Vagina (tissue), 2 donors: ENCODE measurements around the gene TMEM62. TPM values are rescaled to one million over a fixed set of nuclear protein-coding genes. Genes with fewer than 3 reads are reported as not detected.

ENCODE experiments used
- DNase-seq, 2 donors: peaks; one replicate each; pipeline ENCODE4 v3.0.0-alpha.2; 2017; ENCODE audit errors: extremely low spot score in 2 of 2
- H3K27ac ChIP-seq: fragments of 200-600 bp; sonication (generic); one replicate; pipeline ENCODE4 v1.5.1; 2019
- H3K27me3 ChIP-seq: fragments of 200-600 bp; sonication (generic); one replicate; pipeline ENCODE4 v1.5.1; 2019
- H3K36me3 ChIP-seq, 2 donors: fragments of 200-600 bp; sonication (generic); one replicate each; pipeline ENCODE4 v1.5.1; 2017 to 2019
- H3K4me1 ChIP-seq: fragments of 200-600 bp; sonication (generic); one replicate; pipeline ENCODE4 v1.5.1; 2019
- H3K4me3 ChIP-seq, 2 donors: fragments of 200-600 bp; sonication (generic); 1 replicate in 1 of 2; 2 replicates in 1 of 2; pipeline ENCODE4 v1.5.1; 2016 to 2019
- H3K9me3 ChIP-seq: fragments of 200-600 bp; sonication (generic); one replicate; pipeline ENCODE4 v1.5.1; 2019
- CTCF ChIP-seq, 3 experiments: fragments of 450-650 bp in 2 of 3; fragments of 200-600 bp in 1 of 3; sonication (generic) in 1 of 3; IDR thresholded peaks; one replicate each; pipeline ENCODE4 v1.5.1; 2017 to 2019; ENCODE audit warnings: antibody characterized with exemption in 3 of 3, mild to moderate bottlenecking in 2 of 3, moderate library complexity in 2 of 3
- POLR2A ChIP-seq, 2 donors: fragments of 450-650 bp; IDR thresholded peaks; one replicate each; pipeline ENCODE4 v1.6.1; 2017; ENCODE audit warnings: antibody characterized with exemption in 2 of 2, mild to moderate bottlenecking in 2 of 2, moderate library complexity in 2 of 2
- POLR2AphosphoS5 ChIP-seq, 2 donors: sonication (generic); formaldehyde crosslinking; IDR thresholded peaks; one replicate each; pipeline ENCODE4 v1.9.0; 2017; ENCODE audit warnings: antibody characterized with exemption in 2 of 2, mild to moderate bottlenecking in 2 of 2, low read depth in 1 of 2; ENCODE audit not compliant: insufficient read depth in 1 of 2
- intact Hi-C: fragments of 100-400 bp; cut with DNase I; formaldehyde crosslinking; loops from one replicate; pipeline ENCODE4 v1.15.1; 2023
- total RNA-seq: library from RNA; depleted of rRNA; stranded (reverse); fragments of >200 nt; gene quantifications from one replicate; pipeline ENCODE4 v1.2.3, GENCODE V29; 2016

TMEM62 gene
- total RNA-seq, 1 donor from 2014 or later, result 86.9 TPM

GRCh38 chr15:43187544-43188155 is 54.3 kb downstream of the TMEM62 start:
- intact Hi-C loops, result no loop called here
- no peak overlapping the region for H3K27ac ChIP-seq
- DNase-seq, result no peak
- no peaks in the 10 kb centered on the region for H3K27me3 ChIP-seq
- TF ChIP-seq POLR2A (IDR thresholded peaks at IDR 0.05) (no peak), CTCF (IDR thresholded peaks at IDR 0.05) (peak in 1 of 3 experiments; percentile 25), POLR2AphosphoS5 (IDR thresholded peaks at IDR 0.05; ENCODE audit: insufficient read depth in 1 of 2, low read depth in 1 of 2) (no peak)
- H3K36me3 ChIP-seq, result peaks cover 0 to 42% of the 10 kb centered on the region in 2 donors
- peaks cover 17% of the 10 kb centered on the region for H3K4me1 ChIP-seq
- H3K9me3 ChIP-seq, result no peaks in the 10 kb centered on the region
- H3K4me3 ChIP-seq, result no peak overlapping the region

GRCh38 chr15:43189296-43189695 is 55.9 kb downstream of the TMEM62 start:
- H3K27me3 ChIP-seq, result no peaks in the 10 kb centered on the region
- H3K36me3 ChIP-seq, result peaks cover 2 to 54% of the 10 kb centered on the region in 2 donors
- peaks cover 17% of the 10 kb centered on the region for H3K4me1 ChIP-seq
- H3K27ac ChIP-seq, result no peak overlapping the region
- DNase-seq, result no peak
- intact Hi-C loops, result no loop called here
- H3K9me3 ChIP-seq, result no peaks in the 10 kb centered on the region
- TF ChIP-seq POLR2A (IDR thresholded peaks at IDR 0.05) (no peak), POLR2AphosphoS5 (IDR thresholded peaks at IDR 0.05; ENCODE audit: insufficient read depth in 1 of 2, low read depth in 1 of 2) (no peak), CTCF (IDR thresholded peaks at IDR 0.05) (no peak)
- H3K4me3 ChIP-seq, result no peak overlapping the region

GRCh38 chr15:43190178-43190577 is 56.8 kb downstream of the TMEM62 start:
- no peak for DNase-seq
- Histone ChIP-seq H3K4me1 (peaks cover 17% of the 10 kb centered on the region), H3K27ac (no peak overlapping the region), H3K4me3 (no peak overlapping the region), H3K27me3 (no peaks in the 10 kb centered on the region), H3K9me3 (no peaks in the 10 kb centered on the region), H3K36me3 (peaks cover 5 to 62% of the 10 kb centered on the region in 2 donors)
- intact Hi-C loops, result no loop called here
- TF ChIP-seq POLR2A (IDR thresholded peaks at IDR 0.05) (no peak), CTCF (IDR thresholded peaks at IDR 0.05) (no peak), POLR2AphosphoS5 (IDR thresholded peaks at IDR 0.05; ENCODE audit: insufficient read depth in 1 of 2, low read depth in 1 of 2) (no peak)

- H3K4me3 ChIP-seq, result no peak overlapping the region
- no peak for DNase-seq
- no peaks in the 10 kb centered on the region for H3K9me3 ChIP-seq
- H3K27ac ChIP-seq, result no peak overlapping the region
- no peaks in the 10 kb centered on the region for H3K4me1 ChIP-seq
- peaks cover 5 to 75% of the 10 kb centered on the region in 2 donors for H3K36me3 ChIP-seq
- intact Hi-C loops, result no loop called here
- H3K27me3 ChIP-seq, result no peaks in the 10 kb centered on the region
- no peak for TF ChIP-seq CTCF (IDR thresholded peaks at IDR 0.05)
- no peak for TF ChIP-seq POLR2AphosphoS5 (IDR thresholded peaks at IDR 0.05; ENCODE audit: insufficient read depth in 1 of 2, low read depth in 1 of 2)
- no peak for TF ChIP-seq POLR2A (IDR thresholded peaks at IDR 0.05)
Measured at GRCh38 chr15:43193710-43194109, 60.3 kb downstream of the TMEM62 start.

GRCh38 chr15:43194795-43195194 is 61.4 kb downstream of the TMEM62 start:
- no peaks in the 10 kb centered on the region for H3K9me3 ChIP-seq
- H3K27me3 ChIP-seq, result no peaks in the 10 kb centered on the region
- DNase-seq, result no peak
- no peak for TF ChIP-seq CTCF (IDR thresholded peaks at IDR 0.05)
- no peak for TF ChIP-seq POLR2A (IDR thresholded peaks at IDR 0.05)
- no peak for TF ChIP-seq POLR2AphosphoS5 (IDR thresholded peaks at IDR 0.05; ENCODE audit: insufficient read depth in 1 of 2, low read depth in 1 of 2)
- no peaks in the 10 kb centered on the region for H3K4me1 ChIP-seq
- H3K27ac ChIP-seq, result no peak overlapping the region
- H3K4me3 ChIP-seq, result no peak overlapping the region
- intact Hi-C loops, result no loop called here
- H3K36me3 ChIP-seq, result peaks cover 5 to 66% of the 10 kb centered on the region in 2 donors
